HCT116 (cell line): ENCODE measurements around the gene KDSR.

Experiments
- EGR1 ChIP-seq: IDR thresholded peaks from 2 replicates; pipeline ENCODE4 v1.6.1; 2012; ENCODE audit warnings: low read depth
- POLR2A ChIP-seq: IDR thresholded peaks from 2 replicates; pipeline ENCODE4 v1.7.0; 2011; ENCODE audit warnings: borderline replicate concordance; ENCODE audit not compliant: insufficient read depth, insufficient read length; ENCODE audit errors: extremely low read depth
- POLR2AphosphoS5 ChIP-seq: IDR thresholded peaks from 2 replicates; pipeline ENCODE4 v1.6.1; 2011; ENCODE audit warnings: mild to moderate bottlenecking, low read depth, low read length, moderate library complexity
- RAD21 ChIP-seq: IDR thresholded peaks from 2 replicates; pipeline ENCODE4 v1.6.1; 2012; ENCODE audit warnings: low read depth, mild to moderate bottlenecking
- SP1 ChIP-seq: IDR thresholded peaks from 2 replicates; pipeline ENCODE4 v1.6.1; 2012; ENCODE audit warnings: low read depth
- SRF ChIP-seq: IDR thresholded peaks from 2 replicates; pipeline ENCODE4 v1.6.1; 2012; ENCODE audit warnings: low read depth
- TCF7L2 ChIP-seq: IDR thresholded peaks from 2 replicates; pipeline ENCODE4 v1.7.0; 2011; ENCODE audit warnings: borderline replicate concordance, inconsistent platforms; ENCODE audit not compliant: insufficient read depth, insufficient read length; ENCODE audit errors: extremely low read depth
- TF ChIP-seq, protein P1 (sequence below), 3 experiments: fragments of 200-600 bp in 1 of 3; sonication (generic) in 1 of 3; IDR thresholded peaks in 2 of 3; conservative IDR thresholded peaks in 1 of 3; 2 replicates each; pipeline ENCODE4 v1.5.1; 2012 to 2017; ENCODE audit warnings: low read depth in 2 of 3, low read length in 2 of 3, antibody characterized with exemption in 1 of 3, borderline replicate concordance in 1 of 3, control low read depth in 1 of 3, mild to moderate bottlenecking in 1 of 3, mixed read lengths in 1 of 3, mixed run types in 1 of 3, moderate library complexity in 1 of 3; ENCODE audit not compliant: insufficient read depth in 1 of 3
- TF ChIP-seq, protein P2 (sequence below): IDR thresholded peaks from 2 replicates; pipeline ENCODE4 v1.6.1; 2012
- TF ChIP-seq, protein P3 (sequence below): IDR thresholded peaks from 2 replicates; pipeline ENCODE4 v1.6.1; 2012

DNA sequence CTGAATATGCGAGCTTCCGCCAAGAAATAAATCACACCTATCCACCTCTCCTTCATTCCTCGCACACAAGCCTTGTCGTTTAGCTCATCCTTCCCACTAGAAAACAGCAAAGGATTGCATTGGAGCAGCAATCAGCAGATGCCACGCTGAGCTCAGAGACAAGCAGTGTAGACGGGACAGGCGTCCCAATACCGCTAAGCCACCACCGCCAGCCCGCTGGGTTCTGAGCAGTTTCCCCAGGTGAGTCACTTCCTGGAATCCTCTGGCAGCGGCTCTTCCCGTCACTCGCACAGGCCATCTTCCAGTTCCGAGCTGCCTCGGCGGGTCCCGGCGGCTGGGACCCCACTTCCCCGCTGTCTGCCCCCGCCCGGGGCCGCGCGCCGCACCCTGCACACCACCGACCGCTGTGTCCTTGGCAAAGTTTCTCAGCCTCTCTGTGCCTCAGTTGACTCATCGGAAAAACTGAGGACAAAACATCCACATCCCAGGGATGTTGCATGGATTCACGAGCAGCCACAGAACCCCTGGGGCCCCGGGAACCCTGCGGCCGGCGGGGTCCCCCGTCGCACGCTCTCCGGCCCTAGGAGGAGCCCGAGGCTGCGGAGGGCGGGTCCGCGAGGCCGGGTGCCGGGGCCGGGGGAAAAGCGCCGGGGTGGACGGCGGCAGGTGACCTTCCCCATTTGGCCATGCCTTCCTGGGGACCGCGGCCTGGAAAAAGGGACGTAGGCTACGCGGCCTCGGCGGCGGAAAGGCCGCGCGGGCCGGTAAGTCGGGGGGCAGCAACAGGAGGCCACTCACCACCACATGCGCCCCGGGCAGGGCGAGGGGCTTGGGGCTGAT is 573 bp downstream of the KDSR start:
- TF ChIP-seq POLR2AphosphoS5: peak; percentile 54
- TF ChIP-seq SP1: peak; percentile 31; the same call in 1 of the 2 replicates
- TF ChIP-seq TCF7L2: no peak
- no peak for TF ChIP-seq EGR1
- no peak for TF ChIP-seq SRF
- TF ChIP-seq, protein P1, sequence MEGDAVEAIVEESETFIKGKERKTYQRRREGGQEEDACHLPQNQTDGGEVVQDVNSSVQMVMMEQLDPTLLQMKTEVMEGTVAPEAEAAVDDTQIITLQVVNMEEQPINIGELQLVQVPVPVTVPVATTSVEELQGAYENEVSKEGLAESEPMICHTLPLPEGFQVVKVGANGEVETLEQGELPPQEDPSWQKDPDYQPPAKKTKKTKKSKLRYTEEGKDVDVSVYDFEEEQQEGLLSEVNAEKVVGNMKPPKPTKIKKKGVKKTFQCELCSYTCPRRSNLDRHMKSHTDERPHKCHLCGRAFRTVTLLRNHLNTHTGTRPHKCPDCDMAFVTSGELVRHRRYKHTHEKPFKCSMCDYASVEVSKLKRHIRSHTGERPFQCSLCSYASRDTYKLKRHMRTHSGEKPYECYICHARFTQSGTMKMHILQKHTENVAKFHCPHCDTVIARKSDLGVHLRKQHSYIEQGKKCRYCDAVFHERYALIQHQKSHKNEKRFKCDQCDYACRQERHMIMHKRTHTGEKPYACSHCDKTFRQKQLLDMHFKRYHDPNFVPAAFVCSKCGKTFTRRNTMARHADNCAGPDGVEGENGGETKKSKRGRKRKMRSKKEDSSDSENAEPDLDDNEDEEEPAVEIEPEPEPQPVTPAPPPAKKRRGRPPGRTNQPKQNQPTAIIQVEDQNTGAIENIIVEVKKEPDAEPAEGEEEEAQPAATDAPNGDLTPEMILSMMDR (IDR thresholded peaks at IDR 0.05 in 2 of 3, conservative IDR thresholded peaks at IDR 0.05 in 1 of 3; ENCODE audit: borderline replicate concordance in 1 of 3, insufficient read depth in 1 of 3, low read depth in 2 of 3, low read length in 2 of 3): no peak
- no peak for TF ChIP-seq POLR2A
- TF ChIP-seq, protein P2, sequence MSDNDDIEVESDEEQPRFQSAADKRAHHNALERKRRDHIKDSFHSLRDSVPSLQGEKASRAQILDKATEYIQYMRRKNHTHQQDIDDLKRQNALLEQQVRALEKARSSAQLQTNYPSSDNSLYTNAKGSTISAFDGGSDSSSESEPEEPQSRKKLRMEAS: 0 out of 2 replicates have a peak, but pooled peaks have one; percentile 37
- no peak for TF ChIP-seq RAD21
- TF ChIP-seq, protein P3, sequence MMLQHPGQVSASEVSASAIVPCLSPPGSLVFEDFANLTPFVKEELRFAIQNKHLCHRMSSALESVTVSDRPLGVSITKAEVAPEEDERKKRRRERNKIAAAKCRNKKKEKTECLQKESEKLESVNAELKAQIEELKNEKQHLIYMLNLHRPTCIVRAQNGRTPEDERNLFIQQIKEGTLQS: no peak
